ENCODE measurements around the gene RRP7A.
A peak's percentile ranks its signal among the peaks of the same experiment; 100 is the strongest.
"Not testable (repeated sequence)": the region's sequence is repeated elsewhere in the genome, so short reads cannot be mapped to it uniquely, and the experiment has no call there.

The RRP7A gene

GRCh38 chr22:42499773-42500160 lies 19.8 kb downstream of the RRP7A start:
- DNase-seq (ENCODE audit: low read depth), result not testable (repeated sequence)

GRCh38 chr22:42495533-42496141 lies 24.0 kb downstream of the RRP7A start:
- not testable (repeated sequence) for DNase-seq (ENCODE audit: low read depth)

- no peak for DNase-seq (ENCODE audit: low read depth)
These were observed 26.2 kb downstream of the RRP7A start for GRCh38 chr22:42493393-42493792.

GRCh38 chr22:42492323-42492690 lies 27.3 kb downstream of the RRP7A start:
- DNase-seq (ENCODE audit: low read depth), result no peak

GRCh38 chr22:42490243-42490832 lies 29.3 kb downstream of the RRP7A start:
- no peak for DNase-seq (ENCODE audit: low read depth)

GRCh38 chr22:42489000-42489399 lies 30.6 kb downstream of the RRP7A start:
- no peak for DNase-seq (ENCODE audit: low read depth)

- DNase-seq (ENCODE audit: low read depth), result no peak
These were observed 35.1 kb downstream of the RRP7A start for GRCh38 chr22:42484506-42484905.

- not testable (repeated sequence) for DNase-seq (ENCODE audit: low read depth)
These were observed 35.9 kb downstream of the RRP7A start for GRCh38 chr22:42483610-42484223.

- no peak for DNase-seq (ENCODE audit: low read depth)
These were observed 44.5 kb downstream of the RRP7A start for GRCh38 chr22:42475122-42475521.

GRCh38 chr22:42473484-42474193 lies 46.0 kb downstream of the RRP7A start:
- peak; percentile 61 for DNase-seq (ENCODE audit: low read depth)

- no peak for DNase-seq (ENCODE audit: low read depth)
These were observed 46.9 kb downstream of the RRP7A start for GRCh38 chr22:42472671-42473070.

- no peak for DNase-seq (ENCODE audit: low read depth)
These were observed 48.2 kb downstream of the RRP7A start for GRCh38 chr22:42471441-42471840.

- DNase-seq (ENCODE audit: low read depth), result no peak
These were observed 49.1 kb downstream of the RRP7A start for GRCh38 chr22:42470366-42471082.

GRCh38 chr22:42468841-42469240 lies 50.8 kb downstream of the RRP7A start:
- DNase-seq (ENCODE audit: low read depth), result no peak

GRCh38 chr22:42462016-42462415 lies 57.6 kb downstream of the RRP7A start:
- no peak for DNase-seq (ENCODE audit: low read depth)

- DNase-seq (ENCODE audit: low read depth), result no peak
These were observed 58.1 kb downstream of the RRP7A start for GRCh38 chr22:42461511-42461910.

Data from fibroblast of gingiva (primary cell).